Tongue (tissue), 2 donors: ENCODE measurements around the gene GAL3ST1. TPM values are rescaled to one million over a fixed set of nuclear protein-coding genes. Genes with fewer than 3 reads are reported as not detected.

Source experiments
- DNase-seq: peaks from one replicate; pipeline ENCODE4 v3.0.0-alpha.2; 2015
- total RNA-seq: library from RNA; depleted of rRNA; stranded (reverse); fragments of >200 nt; gene quantifications from one replicate; pipeline ENCODE4 v1.2.3, GENCODE V29; 2014

Gene GAL3ST1
- total RNA-seq, 1 donor from 2014 or later: 5.3 TPM

DNA sequence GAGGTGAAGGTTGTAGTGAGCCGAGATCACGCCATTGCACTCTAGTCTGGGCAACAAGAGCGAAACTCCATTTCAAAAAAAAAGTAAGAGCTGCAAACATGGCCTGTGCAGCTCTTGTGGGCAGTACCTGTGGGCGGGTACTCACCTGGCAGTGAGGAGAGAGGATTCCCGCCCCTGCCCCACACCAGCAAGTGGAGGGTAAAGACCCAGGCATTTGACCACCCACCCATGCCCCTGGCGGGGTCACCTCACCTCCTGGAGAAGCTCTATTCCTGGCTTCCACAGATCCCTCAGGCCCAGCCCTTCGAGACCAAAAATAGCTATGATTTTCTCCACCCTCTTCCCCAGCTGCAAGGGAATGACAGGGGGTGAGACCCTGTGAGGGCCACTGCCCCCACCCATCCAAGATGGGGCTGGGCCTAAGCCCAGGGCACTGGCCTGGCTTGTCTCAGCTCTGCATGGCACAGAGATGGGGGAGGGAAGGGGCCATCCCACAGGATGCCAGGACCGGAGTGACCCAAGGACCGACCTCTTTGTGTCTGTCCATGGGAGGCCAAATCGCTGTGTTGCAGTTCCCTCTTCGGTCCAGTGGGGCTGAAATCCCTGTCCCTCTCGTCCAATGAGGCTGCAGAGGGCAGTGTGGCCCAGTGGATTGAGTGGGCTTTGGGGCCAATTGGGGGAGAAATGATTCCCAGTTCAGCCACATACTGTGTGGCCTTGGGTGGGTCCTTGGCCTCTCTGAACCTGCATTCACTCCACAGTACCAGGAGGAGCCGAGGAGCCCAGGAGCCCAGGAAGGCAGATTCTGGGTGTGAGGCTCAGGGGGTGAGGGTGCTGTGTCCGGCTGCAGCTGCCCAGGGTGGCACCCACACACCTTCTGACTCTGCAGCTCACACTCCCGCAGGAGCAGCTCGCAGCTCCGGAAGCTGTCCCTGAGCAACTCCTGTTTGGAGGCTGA, 42.5 kb downstream of the GAL3ST1 start:
- no peak for DNase-seq

DNA sequence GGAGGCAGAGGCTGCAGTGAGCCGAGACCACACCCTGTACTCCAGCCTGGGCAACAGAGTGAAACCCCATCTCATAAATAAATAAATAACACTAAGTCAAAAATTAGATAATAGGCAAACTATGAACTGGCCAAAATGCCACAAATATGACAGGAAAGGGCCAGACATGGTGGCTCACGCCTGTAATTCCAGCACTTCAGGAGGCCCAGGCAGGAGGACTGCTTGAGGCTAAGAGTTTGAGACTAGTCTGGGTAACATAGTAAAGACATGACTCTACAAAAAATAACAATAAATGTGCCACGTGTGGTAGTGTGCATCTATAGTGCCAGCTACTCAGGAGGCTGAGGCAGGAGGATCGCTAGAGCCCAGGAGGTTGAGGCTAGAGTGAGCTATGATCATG, 47.8 kb downstream of the GAL3ST1 start:
- DNase-seq: no peak

DNA sequence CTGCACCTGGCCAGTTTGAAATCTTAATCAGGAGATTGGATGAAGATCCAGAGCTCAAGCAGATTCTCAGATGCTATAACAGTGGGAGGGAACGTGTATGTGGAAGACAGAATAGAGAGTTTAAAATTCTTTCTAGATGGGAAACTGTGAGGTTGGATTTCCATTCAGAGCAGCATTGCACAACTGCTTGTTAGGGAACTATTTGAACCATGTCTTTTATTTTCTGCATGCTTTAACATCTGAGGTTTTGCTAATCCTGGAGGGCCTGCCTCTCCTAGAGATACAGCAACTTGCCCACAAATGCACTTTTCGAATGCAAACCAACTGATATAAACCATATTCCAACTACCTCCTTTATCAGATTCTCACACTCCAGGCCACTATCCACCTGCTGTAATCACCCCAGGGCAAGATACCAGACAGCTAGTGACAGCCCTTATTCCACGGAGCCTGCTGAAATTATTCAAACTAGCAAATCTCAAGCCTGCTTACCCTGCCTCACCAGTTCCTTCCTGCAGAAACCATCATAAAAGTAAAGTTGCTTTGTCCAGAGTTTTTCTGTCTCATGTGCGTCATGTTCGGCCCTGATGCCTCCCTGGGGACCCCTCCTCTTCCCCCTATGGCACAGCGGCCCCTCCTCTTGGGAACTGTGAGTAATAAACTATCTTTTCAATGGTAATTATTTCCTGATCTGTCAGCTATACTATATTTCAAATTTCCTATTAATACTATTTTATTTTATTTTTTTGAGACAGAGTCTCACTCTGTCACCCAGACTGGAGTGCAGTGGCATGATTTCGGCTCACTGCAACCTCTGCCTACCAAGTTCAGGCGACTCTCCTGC, 50.6 kb downstream of the GAL3ST1 start:
- DNase-seq: no peak

DNA sequence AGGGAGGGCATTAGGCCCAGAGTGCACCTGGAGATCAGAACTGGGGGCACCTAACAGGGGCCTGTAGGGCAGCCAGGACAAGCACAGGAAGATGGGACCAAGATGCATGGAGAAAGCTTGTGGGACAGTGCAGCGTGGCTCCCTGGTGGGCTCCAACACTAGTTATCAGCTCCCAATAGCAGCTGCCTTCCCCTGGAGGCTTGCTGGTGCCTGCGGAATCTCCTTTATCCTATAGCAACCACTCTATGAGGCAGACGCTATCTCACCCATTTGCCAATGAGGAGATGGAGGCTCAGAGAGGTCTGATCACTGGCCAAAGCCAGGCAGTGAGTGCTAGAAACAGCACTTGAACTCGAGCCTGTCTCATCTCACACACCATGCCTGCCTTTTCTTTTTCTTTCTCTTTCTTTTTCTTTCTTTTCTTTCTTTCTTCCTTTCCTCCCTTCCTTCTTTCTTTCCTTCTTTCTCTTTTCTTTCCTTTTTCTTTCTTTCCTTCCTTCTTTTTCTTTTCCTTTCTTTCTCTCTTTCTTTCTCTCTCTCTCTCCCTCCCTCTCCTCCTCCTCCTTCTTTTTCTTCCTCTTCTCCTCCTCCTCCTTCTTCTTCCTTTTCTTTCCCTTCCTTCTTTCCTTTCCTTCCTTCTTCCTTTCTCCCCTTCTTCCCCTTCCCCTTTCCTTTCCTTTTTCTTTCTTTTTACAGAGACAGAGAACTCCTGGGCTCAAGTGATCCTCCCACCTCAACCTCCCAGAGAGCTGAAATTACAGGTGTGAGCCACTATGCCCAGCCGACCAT, 52.9 kb downstream of the GAL3ST1 start:
- no peak for DNase-seq

DNA sequence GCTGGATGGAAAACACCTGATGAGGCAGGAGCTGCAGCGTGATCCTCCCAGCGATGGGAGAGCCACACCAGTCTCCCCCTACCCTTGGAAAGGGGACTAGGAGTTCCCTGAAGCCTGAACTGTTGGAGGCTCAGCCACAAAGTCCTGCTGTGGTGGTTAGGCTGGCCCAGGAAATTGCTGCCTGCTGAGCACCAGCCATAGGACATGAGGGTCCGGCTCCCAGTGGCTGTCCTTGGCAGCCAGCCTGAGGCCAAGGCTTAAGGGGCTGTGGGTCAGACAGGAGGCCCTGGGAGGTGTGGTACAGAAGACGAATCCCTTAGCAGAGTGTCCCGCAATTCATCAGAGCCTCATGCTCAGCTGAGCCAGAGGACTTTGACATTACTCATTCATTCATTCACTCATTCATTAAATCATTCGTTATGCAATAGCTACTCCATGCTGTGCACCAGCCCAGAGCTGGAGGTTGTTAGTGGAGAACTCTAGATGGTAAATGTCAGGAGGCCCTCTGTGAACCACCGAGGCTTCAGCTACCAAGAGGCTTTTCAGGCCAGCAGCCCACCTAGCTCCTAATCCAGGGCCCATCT, 54.5 kb downstream of the GAL3ST1 start:
- DNase-seq: no peak

DNA sequence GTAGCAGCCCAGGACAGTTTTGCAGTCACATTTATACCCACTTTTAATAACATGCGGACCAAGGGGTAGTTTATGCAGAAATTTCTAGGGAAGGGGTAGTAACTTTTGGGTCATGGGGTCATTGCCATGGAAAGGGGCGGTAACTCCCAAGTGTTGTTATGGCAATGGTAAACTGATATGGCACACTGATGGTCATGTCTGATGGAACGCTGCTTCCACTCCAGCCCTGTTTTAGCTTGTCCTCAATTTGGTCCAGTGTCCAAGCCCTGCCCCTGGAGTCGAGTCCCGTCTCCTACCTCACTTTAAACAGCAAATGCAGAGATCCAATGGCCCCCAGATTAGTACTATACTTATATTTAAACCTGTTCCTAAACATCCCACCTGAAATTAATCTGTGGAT, 57.7 kb downstream of the GAL3ST1 start:
- no peak for DNase-seq

DNA sequence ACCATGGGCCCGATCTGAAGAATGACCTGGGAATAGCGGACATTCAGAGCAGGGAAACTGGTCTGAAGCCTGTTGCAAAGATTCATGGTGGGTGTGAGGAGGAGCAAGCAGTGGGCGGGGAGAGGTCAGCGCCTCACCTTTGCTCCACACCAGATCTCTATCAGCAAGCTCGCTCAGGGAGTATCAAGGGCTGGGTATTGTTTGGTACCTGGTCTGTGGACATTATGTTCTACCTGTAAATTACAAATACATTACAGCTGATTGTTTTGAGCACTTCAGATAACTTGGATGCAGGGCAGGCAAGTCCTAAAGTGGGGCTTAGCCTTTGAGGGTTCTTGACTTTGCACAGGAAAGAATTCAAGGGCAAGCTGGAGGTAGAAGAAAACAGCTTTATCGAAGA, 58.2 kb downstream of the GAL3ST1 start:
- no peak for DNase-seq

DNA sequence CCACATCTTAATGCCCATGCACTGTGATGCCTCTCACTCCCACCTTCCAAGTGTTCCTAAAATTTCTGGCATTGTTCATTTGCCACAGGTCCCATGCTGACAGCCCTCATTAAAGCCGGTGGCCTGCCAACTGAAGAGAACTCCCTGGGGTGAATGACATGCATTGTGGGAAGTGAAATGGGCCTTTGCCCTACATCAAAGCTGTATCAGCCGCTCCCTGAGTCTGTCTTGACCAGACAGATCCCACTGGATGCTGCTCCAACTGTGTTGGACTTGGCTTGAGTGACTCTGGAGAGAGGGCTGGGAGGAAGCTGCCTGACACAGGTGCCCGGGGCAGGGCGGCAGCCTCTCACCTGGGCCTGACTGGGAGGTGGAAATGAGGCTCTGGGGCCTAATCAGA, 60.2 kb downstream of the GAL3ST1 start:
- no peak for DNase-seq

DNA sequence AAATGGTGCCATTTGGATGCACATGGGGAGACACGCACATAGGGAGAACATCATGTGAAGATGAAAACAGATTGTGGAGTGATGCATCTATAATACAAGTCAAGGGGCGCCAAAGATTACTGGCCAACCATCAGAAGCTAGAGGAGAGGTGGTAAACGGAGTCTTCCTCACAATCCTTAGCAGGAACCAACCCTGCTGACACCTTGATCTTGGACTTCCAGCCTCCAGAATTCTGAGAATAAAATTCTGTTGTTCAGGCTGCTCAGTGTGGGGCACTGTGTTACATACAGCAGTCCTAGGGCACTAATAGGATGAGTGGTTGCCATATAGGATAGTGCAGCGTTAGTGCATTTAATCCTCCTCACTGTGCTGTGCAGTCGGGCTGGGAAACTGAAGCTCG, 61.0 kb downstream of the GAL3ST1 start:
- no peak for DNase-seq

DNA sequence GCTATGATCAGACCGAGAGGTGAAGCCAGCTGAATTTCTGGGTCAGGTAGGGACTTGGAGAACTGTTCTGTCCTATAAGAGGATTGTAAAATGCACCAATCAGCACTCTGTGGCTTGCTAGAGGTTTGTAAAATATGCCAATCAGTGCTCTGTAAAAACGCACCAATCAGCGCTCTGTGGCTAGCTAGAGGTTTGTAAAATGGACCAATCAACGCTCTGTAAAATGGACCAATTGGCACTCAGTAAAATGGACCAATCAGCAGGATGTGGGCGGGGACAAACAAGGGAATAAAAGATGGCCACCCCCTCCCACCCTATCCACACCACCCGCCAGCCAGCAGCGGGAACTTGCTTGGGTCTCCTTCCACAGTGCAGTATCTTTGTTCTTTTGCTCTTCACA, 62.6 kb downstream of the GAL3ST1 start:
- no peak for DNase-seq

DNA sequence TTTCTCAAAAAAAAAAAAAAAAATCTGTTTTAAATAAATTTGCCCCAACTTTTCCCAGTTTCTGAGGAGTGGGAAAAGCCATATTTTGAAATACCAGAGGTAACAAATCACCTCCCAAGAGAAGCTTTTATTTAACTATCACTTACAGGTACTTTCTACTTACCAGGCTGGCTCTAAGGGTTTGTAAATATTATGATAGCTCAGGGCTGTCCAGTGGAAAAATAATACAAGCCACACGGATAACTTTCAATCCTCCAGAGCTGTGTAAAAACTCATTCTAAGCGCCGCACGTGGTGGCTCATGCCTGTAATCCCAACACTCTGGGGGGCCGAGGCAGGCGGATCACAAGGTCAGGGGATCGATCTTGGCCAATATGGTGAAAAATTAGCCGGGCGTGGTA, 63.4 kb downstream of the GAL3ST1 start:
- no peak for DNase-seq

DNA sequence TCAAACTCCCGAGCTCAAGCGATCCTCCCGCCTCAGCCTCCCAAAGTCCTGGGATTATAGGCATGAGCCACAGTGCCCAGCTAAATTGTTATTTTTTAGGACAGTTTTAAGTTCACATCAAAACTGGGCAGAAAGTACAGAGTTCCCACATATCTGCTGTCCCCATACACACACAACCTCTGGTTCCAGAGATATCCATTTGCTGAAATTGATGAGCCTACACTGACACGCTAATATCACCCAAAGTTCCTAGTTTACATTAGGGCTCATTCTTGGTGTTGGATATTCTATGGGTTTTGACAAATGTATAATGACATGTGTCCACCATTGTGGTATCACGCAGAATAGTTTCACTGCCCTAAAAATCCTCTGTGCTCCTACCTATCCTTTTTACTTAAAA, 66.2 kb downstream of the GAL3ST1 start:
- DNase-seq: no peak

DNA sequence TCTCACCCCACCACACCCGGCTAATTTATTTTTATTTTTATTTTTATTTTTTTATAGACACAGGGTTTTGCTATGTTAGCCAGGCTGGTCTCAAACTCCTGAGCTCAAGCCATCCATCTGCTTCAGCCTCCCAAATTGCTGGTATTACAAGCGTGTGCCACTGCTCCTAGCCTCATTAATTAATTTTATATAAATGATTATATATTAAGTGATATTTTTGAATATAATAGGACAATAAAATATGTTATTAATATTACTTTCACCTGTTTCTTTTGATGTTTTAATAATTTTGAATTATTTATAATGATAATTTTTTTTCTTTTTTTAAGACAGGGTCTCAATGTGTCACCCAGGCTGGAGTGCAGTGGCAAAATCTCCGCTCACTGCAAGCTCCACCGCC, 66.8 kb downstream of the GAL3ST1 start:
- no peak for DNase-seq

DNA sequence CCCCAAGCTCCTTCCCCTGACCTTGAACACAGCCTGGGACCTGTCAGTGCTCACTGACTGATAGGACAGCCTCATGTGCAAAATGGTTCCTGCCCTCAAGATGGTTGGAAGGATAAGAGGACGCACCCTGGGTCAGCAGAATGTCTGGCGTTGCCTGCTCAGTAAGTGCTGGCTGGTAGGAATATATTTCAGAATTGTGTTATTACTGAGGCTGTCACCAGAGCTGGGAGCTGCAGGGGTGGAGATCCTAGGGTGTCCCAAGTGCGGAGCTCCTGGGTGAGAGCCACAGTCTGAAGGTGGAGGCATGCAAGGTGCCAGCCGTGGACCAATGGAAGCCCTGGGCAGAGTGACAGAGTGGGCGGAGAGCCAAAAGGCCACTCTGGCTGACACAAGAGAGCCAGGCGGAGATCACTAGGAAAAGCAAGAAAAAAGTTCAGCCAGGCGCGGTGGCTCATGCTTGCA, 67.9 kb downstream of the GAL3ST1 start:
- peak; percentile 7 for DNase-seq

Other genes with a start within 250 kb of the GAL3ST1 start
- gene TBC1D10A, start 247.7 kb downstream of the GAL3ST1 start, total RNA-seq: 11.0 TPM
- gene SF3A1, start 217.8 kb downstream of the GAL3ST1 start, total RNA-seq: 31.4 TPM
- gene CCDC157, start 217.7 kb downstream of the GAL3ST1 start, total RNA-seq: 5.4 TPM
- gene RNF215, start 187.3 kb downstream of the GAL3ST1 start, total RNA-seq: 11.3 TPM
- 1.8 TPM for gene SEC14L2, start 177.6 kb downstream of the GAL3ST1 start, total RNA-seq
- gene MTFP1, start 148.9 kb downstream of the GAL3ST1 start, total RNA-seq: 5.7 TPM
- gene SEC14L3, start 102.6 kb downstream of the GAL3ST1 start, total RNA-seq: not detected
- 0.82 TPM for gene SEC14L4, start 69.0 kb downstream of the GAL3ST1 start, total RNA-seq
- gene SEC14L6, start 27.9 kb downstream of the GAL3ST1 start, total RNA-seq: 0.21 TPM
- gene PES1, start 17.2 kb upstream of the GAL3ST1 start, total RNA-seq: 34.2 TPM
- 6.7 TPM for gene TCN2, start 32.5 kb upstream of the GAL3ST1 start, total RNA-seq
- gene SLC35E4, start 61.1 kb upstream of the GAL3ST1 start, total RNA-seq: 3.1 TPM
- 5.9 TPM for gene DUSP18, start 93.2 kb upstream of the GAL3ST1 start, total RNA-seq
- gene OSBP2, start 120.2 kb upstream of the GAL3ST1 start, total RNA-seq: 6.8 TPM